ENCODE results near the gene MRI1. TPM values are rescaled to one million over a fixed set of nuclear protein-coding genes. Genes with fewer than 3 reads are reported as not detected.

Gene MRI1
- total RNA-seq = 54.7 and 61.5 TPM in 2 replicates

GRCh38 chr19:13764101-13764807, at the start of gene MRI1:
TSS of gene MRI1 (plus strand) at chr19:13764522. CDS start at chr19:13764589, 67 bp downstream.

GRCh38 chr19:13774217-13775191, 10.2 kb downstream of the MRI1 start, which contains the start of gene C19orf53:
TSS of gene C19orf53 (plus strand) at chr19:13774456. CDS start at chr19:13774478, 22 bp downstream.

GRCh38 chr19:13794757-13795589, 30.7 kb downstream of the MRI1 start, which contains the start of gene ZSWIM4:
TSS of gene ZSWIM4 (plus strand) at chr19:13795443. CDS start at chr19:13795649, 206 bp downstream.

Other genes starting within 250 kb of the MRI1 start
- gene C19orf53, start 9.9 kb downstream of the MRI1 start, total RNA-seq = 183 and 353 TPM in 2 replicates
- 6.9 and 7.1 TPM in 2 replicates for gene ZSWIM4, start 30.9 kb downstream of the MRI1 start, total RNA-seq
- gene NANOS3, start 112.6 kb downstream of the MRI1 start, total RNA-seq = not detected in 2 replicates
- 0.99 and 5.7 TPM in 2 replicates for gene BRME1, start 141.6 kb downstream of the MRI1 start, total RNA-seq
- 24.8 and 37.5 TPM in 2 replicates for gene CC2D1A, start 141.7 kb downstream of the MRI1 start, total RNA-seq
- 2.6 and 7.2 TPM in 2 replicates for gene PODNL1, start 173.9 kb downstream of the MRI1 start, total RNA-seq
- 22.8 and 32.9 TPM in 2 replicates for gene DCAF15, start 188.0 kb downstream of the MRI1 start, total RNA-seq
- 4.2 and 5.6 TPM in 2 replicates for gene RFX1, start 241.8 kb downstream of the MRI1 start, total RNA-seq

Data from airway epithelial cell (primary cell).